ENCODE results near the gene ZNF394.
"Not testable (repeated sequence)": the region's sequence is repeated elsewhere in the genome, so short reads cannot be mapped to it uniquely, and the experiment has no call there.

Gene ZNF394

GRCh38 chr7:99499721-99500636, at the start of gene ZNF394:
TSS of gene ZNF394 (minus strand) at chr7:99500281. CDS start at chr7:99500093, 188 bp downstream.
- peak; percentile 87 for DNase-seq (ENCODE audit: low read depth)

- DNase-seq (ENCODE audit: low read depth), result not testable (repeated sequence)
Measured at GRCh38 chr7:99549545-99549944, 49.5 kb upstream of the ZNF394 start.

GRCh38 chr7:99545308-99545707, 45.2 kb upstream of the ZNF394 start:
- DNase-seq (ENCODE audit: low read depth), result not testable (repeated sequence)

GRCh38 chr7:99543916-99544315, 43.8 kb upstream of the ZNF394 start:
- DNase-seq (ENCODE audit: low read depth), result no peak

- no peak for DNase-seq (ENCODE audit: low read depth)
Measured at GRCh38 chr7:99543081-99543671, 43.1 kb upstream of the ZNF394 start.

GRCh38 chr7:99541212-99541611, 41.1 kb upstream of the ZNF394 start:
- DNase-seq (ENCODE audit: low read depth), result no peak

- no peak for DNase-seq (ENCODE audit: low read depth)
Measured at GRCh38 chr7:99540542-99540941, 40.5 kb upstream of the ZNF394 start.

- DNase-seq (ENCODE audit: low read depth), result no peak
Measured at GRCh38 chr7:99539213-99539811, 39.2 kb upstream of the ZNF394 start.

- DNase-seq (ENCODE audit: low read depth), result no peak
Measured at GRCh38 chr7:99535667-99536066, 35.6 kb upstream of the ZNF394 start.

- no peak for DNase-seq (ENCODE audit: low read depth)
Measured at GRCh38 chr7:99531354-99531765, 31.3 kb upstream of the ZNF394 start.

- DNase-seq (ENCODE audit: low read depth), result no peak
Measured at GRCh38 chr7:99525713-99526440, 25.8 kb upstream of the ZNF394 start.

GRCh38 chr7:99521399-99521798, 21.3 kb upstream of the ZNF394 start:
- DNase-seq (ENCODE audit: low read depth), result no peak

GRCh38 chr7:99514050-99514449, 14.0 kb upstream of the ZNF394 start:
- no peak for DNase-seq (ENCODE audit: low read depth)

GRCh38 chr7:99505324-99505662, 5.2 kb upstream of the ZNF394 start:
- no peak for DNase-seq (ENCODE audit: low read depth)

- peak; percentile 94 for DNase-seq (ENCODE audit: low read depth)
Measured at GRCh38 chr7:99504603-99505323, 4.7 kb upstream of the ZNF394 start, which contains the start of gene ZKSCAN5. TSS of gene ZKSCAN5 (plus strand) at chr7:99504662. CDS start at chr7:99506045, 1,383 bp downstream.

- no peak for DNase-seq (ENCODE audit: low read depth)
Measured at GRCh38 chr7:99504281-99504602, 4.2 kb upstream of the ZNF394 start.

- not testable (repeated sequence) for DNase-seq (ENCODE audit: low read depth)
Measured at GRCh38 chr7:99501236-99501635, 1.2 kb upstream of the ZNF394 start.

GRCh38 chr7:99500637-99501009, 542 bp upstream of the ZNF394 start:
- no peak for DNase-seq (ENCODE audit: low read depth)

- DNase-seq (ENCODE audit: low read depth), result peak; percentile 9
Measured at GRCh38 chr7:99499371-99499720, 735 bp downstream of the ZNF394 start.

GRCh38 chr7:99498546-99498944, 1.5 kb downstream of the ZNF394 start:
- DNase-seq (ENCODE audit: low read depth), result no peak

GRCh38 chr7:99497766-99498545, 2.1 kb downstream of the ZNF394 start:
- DNase-seq (ENCODE audit: low read depth), result no peak

All from activated T-cell treated with anti-CD3 and anti-CD28 coated beads for 24 hours (primary cell).